ENCODE measurements around the gene LEP. TPM values are rescaled to one million over a fixed set of nuclear protein-coding genes. Genes with fewer than 3 reads are reported as not detected.

Gene LEP
- total and polyA plus RNA-seq, 2 of the 8 experiments (the other 6 are each of a cell fraction or from before 2014, with no cell fraction given) = not detected

DNA sequence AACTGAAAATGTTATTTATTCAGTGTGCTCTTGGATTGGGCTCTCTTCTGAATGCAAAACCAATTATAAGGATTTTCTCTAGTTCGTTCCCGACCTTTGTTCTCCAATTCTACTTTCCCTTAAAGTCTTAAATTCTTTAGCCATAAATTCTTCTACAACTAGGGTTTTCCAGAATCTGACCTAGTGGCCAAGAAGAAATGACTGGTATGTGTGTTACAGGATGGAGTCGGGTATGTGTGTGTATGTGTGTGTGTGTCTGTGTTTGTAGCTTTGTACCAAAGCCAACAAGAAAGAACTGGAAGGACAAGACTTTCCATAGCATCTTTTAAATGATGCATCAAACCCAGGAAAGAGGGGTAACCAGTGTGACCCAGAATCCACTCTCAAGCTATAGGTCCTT, 25.8 kb upstream of the LEP start:
- Histone ChIP-seq H3K56ac (replicated peaks; ENCODE audit: insufficient read length, low read depth, low read length) (no peak overlapping the region), H3K4me3 (ENCODE audit: extremely low read depth in 1 of 4, insufficient read depth in 2 of 4, low read depth in 3 of 4, low read length in 4 of 4) (no peak overlapping the region), H4K91ac (replicated peaks; ENCODE audit: insufficient read length, low read length) (no peak overlapping the region), H2BK12ac (ENCODE audit: low read depth, low read length) (no peak overlapping the region), H2BK20ac (ENCODE audit: low read length) (no peak overlapping the region), H2AFZ (ENCODE audit: low read length) (no peak overlapping the region), H2BK120ac (replicated peaks; ENCODE audit: low read depth, low read length) (no peak overlapping the region), H3K4me2 (ENCODE audit: insufficient read depth in 1 of 2, low read depth in 2 of 2, low read length in 2 of 2) (no peak overlapping the region), H3K23ac (ENCODE audit: insufficient read length) (no peak overlapping the region), H4K5ac (ENCODE audit: insufficient read length, low read depth, low read length) (no peak overlapping the region), H3K18ac (ENCODE audit: extremely low read depth, low read length) (no peak overlapping the region), H2BK15ac (ENCODE audit: low read length) (no peak overlapping the region), H3K27ac (ENCODE audit: low read depth, low read length) (no peak overlapping the region), H3K23me2 (ENCODE audit: low read depth, low read length) (no peaks in the 10 kb centered on the region), H4K20me1 (replicated peaks in 1 of 2; ENCODE audit: control insufficient read depth in 1 of 2, insufficient read depth in 2 of 2, low read length in 2 of 2) (peaks cover 0 to 1% of the 10 kb centered on the region in 2 experiments), H3K27me3 (replicated peaks in 1 of 4; ENCODE audit: control insufficient read depth in 3 of 4, extremely low read depth in 1 of 4, insufficient read depth in 3 of 4, low read length in 3 of 4) (peaks cover 0 to 5% (median 0%) of the 10 kb centered on the region in 4 experiments; a peak in 3 of 7 replicates), H2AK5ac (ENCODE audit: low read depth, low read length) (no peak overlapping the region), H3K14ac (ENCODE audit: insufficient read length) (no peak overlapping the region), H3K36me3 (ENCODE audit: control insufficient read depth in 2 of 4, insufficient read depth in 4 of 4, low read length in 3 of 4) (no peaks in the 10 kb centered on the region), H3K4me1 (replicated peaks in 1 of 4; ENCODE audit: control insufficient read depth in 3 of 4, insufficient read depth in 4 of 4, low read length in 3 of 4) (peaks cover 2 to 9% (median 5%) of the 10 kb centered on the region in 4 experiments; a peak in 6 of 7 replicates), H3K79me2 (ENCODE audit: control insufficient read depth in 1 of 2, insufficient read depth in 2 of 2, low read length in 2 of 2) (no peaks in the 10 kb centered on the region), H3K9ac (replicated peaks in 1 of 4; ENCODE audit: extremely low read depth in 1 of 4, low read depth in 3 of 4, low read length in 3 of 4) (no peak overlapping the region), H2BK5ac (ENCODE audit: low read depth, low read length) (no peak overlapping the region), H3K4ac (replicated peaks; ENCODE audit: insufficient read length, low read depth, low read length) (no peak overlapping the region), H3K79me1 (ENCODE audit: low read depth, low read length) (no peaks in the 10 kb centered on the region), H3K9me3 (ENCODE audit: insufficient read depth in 2 of 2, low read depth in 1 of 2, low read length in 1 of 2) (no peaks in the 10 kb centered on the region; a peak in 1 of 4 replicates), H4K8ac (ENCODE audit: extremely low read depth, insufficient read depth, low read length) (no peak overlapping the region)
- FAIRE-seq (no peak), DNase-seq (ENCODE audit: low read depth in 1 of 2, low spot score in 2 of 2) (no peak)
- 74% methylated on average over 3 of the region's 3 CpGs; no CpG with 5 or more reads in 1 of the 2 experiments for WGBS, 2 experiments (ENCODE audit: extremely low coverage in 1 of 2, insufficient coverage in 1 of 2, insufficient read length in 1 of 2, insufficient replicate concordance in 2 of 2, low coverage in 1 of 2, low lambda C conversion rate in 2 of 2, missing lambda C conversion rate in 1 of 2)
- CTCF ChIA-PET (ENCODE audit: partially characterized antibody) = interaction anchor here (0.8 to 1.5 kb wide), 6 partner anchors 9 to 107 kb away, joined by 3 to 4 read pairs (median 3); no protein-coding TSS in a partner anchor
- POLR2A ChIA-PET (ENCODE audit: partially characterized antibody) = no interaction called here
- TF ChIP-seq JUN (IDR thresholded peaks at IDR 0.05; ENCODE audit: low read depth, low read length) (no peak), FOSL1 (IDR thresholded peaks at IDR 0.05; ENCODE audit: insufficient read depth, low read depth, low read length) (no peak), BCL11A (IDR thresholded peaks at IDR 0.05; ENCODE audit: low read depth in 2 of 2, low read length in 2 of 2) (no peak), RAD21 (IDR thresholded peaks at IDR 0.05 in 1 of 2, conservative IDR thresholded peaks at IDR 0.05 in 1 of 2; ENCODE audit: low read depth in 2 of 2, low read length in 2 of 2) (no peak), GABPA (IDR thresholded peaks at IDR 0.05; ENCODE audit: borderline replicate concordance, insufficient read depth, low read length) (no peak), TBP (IDR thresholded peaks at IDR 0.05; ENCODE audit: low read depth, low read length) (no peak), NRF1 (IDR thresholded peaks at IDR 0.05; ENCODE audit: low read depth, low read length) (no peak), RXRA (IDR thresholded peaks at IDR 0.05; ENCODE audit: insufficient read depth, low read depth, low read length) (no peak), SP1 (IDR thresholded peaks at IDR 0.05; ENCODE audit: low read depth, low read length) (no peak), CEBPB (IDR thresholded peaks at IDR 0.05; ENCODE audit: low read depth, low read length) (no peak), SIRT6 (IDR thresholded peaks at IDR 0.05; ENCODE audit: low read length) (no peak), EZH2 (IDR thresholded peaks at IDR 0.05; ENCODE audit: low read depth, low read length, severe bottlenecking) (no peak), BRCA1 (IDR thresholded peaks at IDR 0.05; ENCODE audit: low read depth, low read length) (no peak), KDM1A (IDR thresholded peaks at IDR 0.05; ENCODE audit: borderline replicate concordance, low read length) (no peak), SP2 (IDR thresholded peaks at IDR 0.05; ENCODE audit: low read length) (no peak), TAF1 (IDR thresholded peaks at IDR 0.05; ENCODE audit: low read depth, low read length) (no peak)
